Activated CD4-positive, alpha-beta T cell treated with anti-CD3 and anti-CD28 coated beads, Interleukin-2, amount 10 ng/mL, durations not matched to agents 7 days and 5 days (primary cell): ENCODE data around the gene XAF1. TPM values are rescaled to one million over a fixed set of nuclear protein-coding genes. Genes with fewer than 3 reads are reported as not detected.

Experiments used
- total RNA-seq, 2 experiments: library from RNA; stranded (reverse); gene quantifications; one replicate each; pipeline ENCODE4 v1.2.3, GENCODE V29; 2021

XAF1 gene
- total RNA-seq, 2 experiments from 2014 or later: 446 to 497 TPM

Other genes with a start within 250 kb of the XAF1 start
- under 1 TPM; 0.33 to 0.37 TPM for gene PITPNM3, start 199.5 kb upstream of the XAF1 start, total RNA-seq
- 10 to 100 TPM; 16.3 to 17.6 TPM for gene KIAA0753, start 115.3 kb upstream of the XAF1 start, total RNA-seq
- gene TXNDC17, start 115.0 kb upstream of the XAF1 start, total RNA-seq: 10 to 100 TPM; 49.0 to 69.0 TPM
- gene MED31, start 104.4 kb upstream of the XAF1 start, total RNA-seq: 10 to 100 TPM; 19.4 to 20.3 TPM
- gene C17orf100, start 104.3 kb upstream of the XAF1 start, total RNA-seq: 1 to 10 TPM; 1.9 to 2.5 TPM
- gene SLC13A5, start 42.7 kb upstream of the XAF1 start, total RNA-seq: not detected
- 1 to 10 TPM; 7.8 to 8.9 TPM for gene FBXO39, start 20.2 kb downstream of the XAF1 start, total RNA-seq
- gene TEKT1, start 75.7 kb downstream of the XAF1 start, total RNA-seq: not detected
- not detected for gene ALOX12, start 240.0 kb downstream of the XAF1 start, total RNA-seq